B cell (primary cell): ENCODE measurements around the gene CCNI. TPM values are rescaled to one million over a fixed set of nuclear protein-coding genes. Genes with fewer than 3 reads are reported as not detected.
"Not testable (repeated sequence)": the region's sequence is repeated elsewhere in the genome, so short reads cannot be mapped to it uniquely, and the experiment has no call there.

Source experiments
- ATAC-seq: fragments of 200-7000 bp; cut with Tn5 transposase; one replicate; pipeline ENCODE4 v1.10.0; 2021; ENCODE audit warnings: low read depth, mild to moderate bottlenecking, moderate number of reproducible peaks, moderate library complexity
- CTCF ChIA-PET: fragments of 350-600 bp; sonication (Branson Sonifier 250); formaldehyde crosslinking; loops from one replicate; lab custom pipeline; 2021; ENCODE audit warnings: antibody characterized with exemption, inconsistent platforms; lab: Charles Lee
- POLR2A ChIA-PET: fragments of 350-600 bp; sonication (Branson Sonifier 250); formaldehyde crosslinking; loops from one replicate; lab custom pipeline; 2021; ENCODE audit warnings: antibody characterized with exemption; lab: Charles Lee
- DNase-seq: peaks from one replicate; pipeline ENCODE4 v3.0.0; 2013
- H2AFZ ChIP-seq: 2 replicates; pipeline ENCODE4 v1.6.1; 2012; ENCODE audit warnings: mild to moderate bottlenecking, low read depth, low read length; ENCODE audit not compliant: insufficient read depth, poor library complexity, severe bottlenecking
- H3K27ac ChIP-seq, 2 donors: 1 replicate in 1 of 2; 2 replicates in 1 of 2; pipeline ENCODE4 v1.5.1; 2012 to 2013; ENCODE audit warnings: low read length in 2 of 2, mild to moderate bottlenecking in 2 of 2, moderate library complexity in 1 of 2
- H3K27me3 ChIP-seq, 4 experiments: fragments of 200-600 bp in 1 of 4; sonication (generic) in 1 of 4; replicated peaks in 1 of 4; 1 replicate in 2 of 4; 2 replicates in 2 of 4; pipeline versions ENCODE4 v1.6.1 to v1.7.0; 2013 to 2016; ENCODE audit warnings: low read length in 3 of 4, mild to moderate bottlenecking in 2 of 4, mixed read lengths in 1 of 4, moderate library complexity in 1 of 4; ENCODE audit not compliant: insufficient read depth in 4 of 4, control insufficient read depth in 3 of 4; ENCODE audit errors: control extremely low read depth in 1 of 4
- H3K36me3 ChIP-seq, 2 experiments: replicated peaks in 1 of 2; 1 replicate in 1 of 2; 2 replicates in 1 of 2; pipeline versions ENCODE4 v1.6.1 to v1.7.1; 2013; ENCODE audit warnings: low read length in 1 of 2; ENCODE audit not compliant: insufficient read depth in 2 of 2, control insufficient read depth in 1 of 2; ENCODE audit errors: control extremely low read depth in 1 of 2, extremely low read depth in 1 of 2
- H3K4me1 ChIP-seq, 2 donors: fragments of 200-600 bp in 1 of 2; sonication (generic) in 1 of 2; 1 replicate in 1 of 2; 2 replicates in 1 of 2; pipeline versions ENCODE4 v1.5.1 to v1.6.1; 2013 to 2017; ENCODE audit warnings: low read length in 2 of 2; ENCODE audit not compliant: control insufficient read depth in 2 of 2, insufficient read depth in 2 of 2
- H3K4me2 ChIP-seq: replicated peaks from 2 replicates; pipeline ENCODE3; 2012; ENCODE audit warnings: mild to moderate bottlenecking, low read depth, low read length; ENCODE audit not compliant: poor library complexity, severe bottlenecking
- H3K4me3 ChIP-seq, 5 experiments: fragments of 200-600 bp in 1 of 5; sonication (generic) in 1 of 5; 1 replicate in 3 of 5; 2 replicates in 2 of 5; pipeline versions ENCODE4 v1.5.1 to v1.7.0; 2011 to 2016; ENCODE audit warnings: low read length in 4 of 5, mild to moderate bottlenecking in 4 of 5, low read depth in 2 of 5, control low read depth in 1 of 5, moderate library complexity in 1 of 5; ENCODE audit not compliant: insufficient read depth in 1 of 5; ENCODE audit errors: control extremely low read depth in 1 of 5, extremely low read depth in 1 of 5
- H3K79me2 ChIP-seq: fragments of 200-600 bp; sonication (generic); one replicate; pipeline ENCODE4 v1.6.0; 2016; ENCODE audit warnings: low read length; ENCODE audit not compliant: control insufficient read depth, insufficient read depth
- H3K9ac ChIP-seq: fragments of 200-600 bp; sonication (generic); 2 replicates; pipeline ENCODE4 v1.6.1; 2017; ENCODE audit warnings: mild to moderate bottlenecking, low read length, moderate library complexity
- H3K9me3 ChIP-seq, 3 donors: one replicate each; pipeline versions ENCODE4 v1.6.1 to v1.7.1; 2013; ENCODE audit warnings: low read length in 2 of 3; ENCODE audit not compliant: control insufficient read depth in 2 of 3, insufficient read depth in 1 of 3; ENCODE audit errors: control extremely low read depth in 1 of 3
- H4K20me1 ChIP-seq: 2 replicates; pipeline ENCODE4 v1.6.0; 2012; ENCODE audit warnings: mild to moderate bottlenecking, low read length; ENCODE audit not compliant: insufficient read depth, control insufficient read depth, poor library complexity, severe bottlenecking
- H3K27ac Mint-ChIP-seq: one replicate; pipeline ENCODE4 v1.8.0; 2021; ENCODE audit warnings: mixed read lengths
- H3K27me3 Mint-ChIP-seq: one replicate; pipeline ENCODE4 v1.8.0; 2021; ENCODE audit warnings: mixed read lengths
- H3K4me1 Mint-ChIP-seq: one replicate; pipeline ENCODE4 v1.8.0; 2021; ENCODE audit warnings: mixed read lengths
- H3K4me3 Mint-ChIP-seq: one replicate; pipeline ENCODE4 v1.8.0; 2021; ENCODE audit warnings: mixed read lengths
- H3K9me3 Mint-ChIP-seq: one replicate; pipeline ENCODE4 v1.8.0; 2022; ENCODE audit warnings: mixed read lengths; ENCODE audit not compliant: insufficient read depth
- EZH2 ChIP-seq: IDR thresholded peaks from 2 replicates; pipeline ENCODE4 v1.6.1; 2012; ENCODE audit warnings: borderline replicate concordance, low read depth, mild to moderate bottlenecking, moderate library complexity, low read length; ENCODE audit not compliant: insufficient read depth, poor library complexity, severe bottlenecking
- WGBS: methylation state at CpG from one replicate; pipeline ENCODE4 v1.1.5; 2013; ENCODE audit warnings: missing lambda C conversion rate; ENCODE audit not compliant: insufficient coverage; 5-methylcytosine and 5-hydroxymethylcytosine counted together
- intact Hi-C: fragments of 100-400 bp; cut with micrococcal nuclease; formaldehyde crosslinking; loops from one replicate; pipeline ENCODE4 v1.10.0; 2022
- polyA plus RNA-seq: library from polyadenylated mRNA; depleted of rRNA; stranded (reverse); fragments of >200 nt; gene quantifications from 2 replicates; pipeline ENCODE4 v1.2.3, GENCODE V29; 2012
- total RNA-seq, 2 donors: library from RNA; stranded (reverse); fragments of 120-200 nt in 1 of 2; gene quantifications; 1 replicate in 1 of 2; 2 replicates in 1 of 2; pipeline versions ENCODE4 v1.2.3 to v1.2.4, GENCODE V29; 2013 to 2022
- TF ChIP-seq, protein P1 (sequence below): fragments of 200-600 bp; IDR thresholded peaks from one replicate; pipeline ENCODE4 v1.8.0; 2022; ENCODE audit warnings: antibody characterized with exemption, mild to moderate bottlenecking

Gene CCNI
- total and polyA plus RNA-seq, 2 donors (not counting 1 experiment from before 2014, with no cell fraction given): 95.1 to 314 TPM

DNA sequence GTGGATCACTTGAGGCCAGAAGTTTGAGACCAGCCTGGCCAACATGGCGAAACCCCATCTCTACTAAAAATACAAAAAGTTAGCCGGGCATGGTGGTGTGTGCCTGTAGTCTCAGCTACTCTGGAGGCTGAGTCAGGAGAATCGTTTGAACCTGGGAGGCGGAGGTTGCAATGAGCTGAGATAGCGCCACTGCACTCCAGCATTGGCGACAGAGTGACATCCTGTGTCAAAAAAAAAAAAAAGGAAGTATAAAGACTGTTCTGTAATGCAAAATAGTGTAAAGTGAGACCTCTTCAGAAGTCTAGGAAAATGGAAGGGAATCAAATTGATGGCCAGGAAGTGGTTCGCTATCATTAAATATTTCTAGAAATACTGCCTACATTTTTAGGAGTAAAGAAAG, 5.0 kb upstream of the CCNI start:
- H4K20me1 ChIP-seq, H3K36me3 ChIP-seq, H3K27ac Mint-ChIP-seq, ATAC-seq, intact Hi-C loops, H3K9ac ChIP-seq, H3K9me3 ChIP-seq, POLR2A ChIA-PET, H3K27me3 ChIP-seq, H3K27me3 Mint-ChIP-seq, H3K9me3 Mint-ChIP-seq, H3K4me3 ChIP-seq: not testable (repeated sequence)
- Mint-ChIP-seq H3K4me1 (peaks cover 32% of the 10 kb centered on the region), H3K4me3 (peak overlapping the region; percentile 23)
- Histone ChIP-seq H3K79me2 (peaks cover 45% of the 10 kb centered on the region), H3K4me2 (peak overlapping the region; percentile 29), H3K4me1 (peaks cover 14 to 20% of the 10 kb centered on the region in 2 donors), H3K27ac (peak overlapping the region in 1 of 2 donors; percentile 5), H2AFZ (peak overlapping the region; percentile 18)
- DNase-seq: peak; percentile 35
- WGBS: 21% methylated on average over 5 of the region's 7 CpGs
- CTCF ChIA-PET: interaction anchor here (1.3 to 7.8 kb wide), 4 partner anchors 14 to 123 kb away, joined by 5 to 54 read pairs (median 27); no protein-coding TSS in a partner anchor

DNA sequence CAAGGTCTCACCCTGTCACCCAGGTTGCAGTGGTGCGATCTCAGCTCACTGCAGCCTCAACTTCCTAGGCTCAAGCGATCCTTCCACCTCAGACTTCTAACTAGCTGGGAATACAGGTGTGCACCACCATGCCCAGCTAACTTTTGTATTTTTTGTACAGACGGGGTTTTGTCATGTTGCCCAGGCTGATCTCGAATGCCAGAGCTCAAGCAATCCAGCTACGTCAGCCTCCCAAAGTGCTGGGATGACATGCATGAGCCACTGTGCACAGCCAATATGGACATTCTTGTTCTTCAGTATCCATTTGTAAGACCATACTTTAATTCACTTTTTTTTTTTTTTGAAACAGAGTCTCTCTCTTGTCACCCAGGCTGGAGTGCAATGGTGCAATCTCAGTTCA, 3.5 kb upstream of the CCNI start:
- CTCF ChIA-PET: interaction anchor here (1.0 to 7.8 kb wide), 4 partner anchors 15 to 124 kb away, joined by 3 to 54 read pairs (median 27); no protein-coding TSS in a partner anchor
- peak overlapping the region; percentile 34 for H3K27ac Mint-ChIP-seq
- POLR2A ChIA-PET: interaction anchor here (0.7 to 0.9 kb wide), 4 partner anchors 10 to 1530 kb away, joined by 3 to 5 read pairs (median 3); no protein-coding TSS in a partner anchor

More for the DNA sequence above, 3.5 kb upstream of the CCNI start:
- TF ChIP-seq EZH2: no peak
- TF ChIP-seq, protein P1, sequence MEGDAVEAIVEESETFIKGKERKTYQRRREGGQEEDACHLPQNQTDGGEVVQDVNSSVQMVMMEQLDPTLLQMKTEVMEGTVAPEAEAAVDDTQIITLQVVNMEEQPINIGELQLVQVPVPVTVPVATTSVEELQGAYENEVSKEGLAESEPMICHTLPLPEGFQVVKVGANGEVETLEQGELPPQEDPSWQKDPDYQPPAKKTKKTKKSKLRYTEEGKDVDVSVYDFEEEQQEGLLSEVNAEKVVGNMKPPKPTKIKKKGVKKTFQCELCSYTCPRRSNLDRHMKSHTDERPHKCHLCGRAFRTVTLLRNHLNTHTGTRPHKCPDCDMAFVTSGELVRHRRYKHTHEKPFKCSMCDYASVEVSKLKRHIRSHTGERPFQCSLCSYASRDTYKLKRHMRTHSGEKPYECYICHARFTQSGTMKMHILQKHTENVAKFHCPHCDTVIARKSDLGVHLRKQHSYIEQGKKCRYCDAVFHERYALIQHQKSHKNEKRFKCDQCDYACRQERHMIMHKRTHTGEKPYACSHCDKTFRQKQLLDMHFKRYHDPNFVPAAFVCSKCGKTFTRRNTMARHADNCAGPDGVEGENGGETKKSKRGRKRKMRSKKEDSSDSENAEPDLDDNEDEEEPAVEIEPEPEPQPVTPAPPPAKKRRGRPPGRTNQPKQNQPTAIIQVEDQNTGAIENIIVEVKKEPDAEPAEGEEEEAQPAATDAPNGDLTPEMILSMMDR: no peak
- no peaks in the 10 kb centered on the region for H3K9me3 ChIP-seq
- H3K27me3 ChIP-seq: no peaks in the 10 kb centered on the region
- no peak overlapping the region for H3K9ac ChIP-seq
- no peak for ATAC-seq
- 100% methylated on average over 5 of the region's 5 CpGs for WGBS
- H4K20me1 ChIP-seq: peaks cover 4% of the 10 kb centered on the region
- H3K4me2 ChIP-seq: no peak overlapping the region
- peaks cover 18 to 23% of the 10 kb centered on the region in 2 donors for H3K4me1 ChIP-seq
- no peak overlapping the region for H2AFZ ChIP-seq
- H3K4me3 Mint-ChIP-seq: no peak overlapping the region
- H3K36me3 ChIP-seq: no peaks in the 10 kb centered on the region
- no peaks in the 10 kb centered on the region for H3K9me3 Mint-ChIP-seq
- no peak overlapping the region for H3K27ac ChIP-seq
- H3K79me2 ChIP-seq: peaks cover 58% of the 10 kb centered on the region
- intact Hi-C loops: loop anchor here (5.0 to 10.0 kb wide), 2 partner anchors 1567 to 1696 kb away; partner anchors contain the start of genes BMP2K, RCHY1 and THAP6
- no peak overlapping the region for H3K4me3 ChIP-seq
- DNase-seq: no peak
- H3K4me1 Mint-ChIP-seq: peaks cover 34% of the 10 kb centered on the region
- no peaks in the 10 kb centered on the region for H3K27me3 Mint-ChIP-seq
